Measurements from ENCODE around the gene GALC. TPM values are rescaled to one million over a fixed set of nuclear protein-coding genes. Genes with fewer than 3 reads are reported as not detected.

The GALC gene
- total RNA-seq = 29.4 TPM
- 13.6 TPM for polyA plus RNA-seq (ENCODE audit: insufficient read depth, low read depth, low replicate concordance)
- long read RNA-seq, donor 1, transcript GALC-201 (17 exons, 3,883 nt) = major isoform, 9 of 9 reads
- long read RNA-seq, donor 1, partial matches to known transcripts = 0 of 9 reads
- long read RNA-seq, donor 1, other reads (novel, unspliced or antisense) = 0 of 9 reads
- long read RNA-seq, donor 2, transcript GALC-201 (17 exons, 3,883 nt) = major isoform, 5 of 6 reads
- long read RNA-seq, donor 2, partial matches to known transcripts = 0 of 6 reads
- long read RNA-seq, donor 2, other reads (novel, unspliced or antisense) = 0 of 6 reads
- long read RNA-seq, donor 3, transcript GALC-201 (17 exons, 3,883 nt) = major isoform, 5 of 11 reads
- long read RNA-seq, donor 3, partial matches to known transcripts = 5 of 11 reads
- long read RNA-seq, donor 3, other reads (novel, unspliced or antisense) = 0 of 11 reads
- long read RNA-seq, donor 4, partial matches to known transcripts = 14 of 16 reads
- long read RNA-seq, donor 4, other reads (novel, unspliced or antisense) = 0 of 16 reads
- long read RNA-seq, donor 5, partial matches to known transcripts = 0 of 1 reads
- long read RNA-seq, donor 5, other reads (novel, unspliced or antisense) = 0 of 1 reads
- long read RNA-seq, donor 6, partial matches to known transcripts = 0 of 1 reads
- long read RNA-seq, donor 6, other reads (novel, unspliced or antisense) = 0 of 1 reads
- long read RNA-seq, donor 7, transcript GALC-201 (17 exons, 3,883 nt) = major isoform, 18 of 27 reads
- long read RNA-seq, donor 7, partial matches to known transcripts = 4 of 27 reads
- long read RNA-seq, donor 7, other reads (novel, unspliced or antisense) = 4 of 27 reads
- long read RNA-seq, donor 8, partial matches to known transcripts = 8 of 13 reads
- long read RNA-seq, donor 8, other reads (novel, unspliced or antisense) = 0 of 13 reads
- long read RNA-seq, donor 9, partial matches to known transcripts = 0 of 4 reads
- long read RNA-seq, donor 9, other reads (novel, unspliced or antisense) = 0 of 4 reads
- long read RNA-seq, donor 10, partial matches to known transcripts = 0 of 2 reads
- long read RNA-seq, donor 10, other reads (novel, unspliced or antisense) = 0 of 2 reads

DNA sequence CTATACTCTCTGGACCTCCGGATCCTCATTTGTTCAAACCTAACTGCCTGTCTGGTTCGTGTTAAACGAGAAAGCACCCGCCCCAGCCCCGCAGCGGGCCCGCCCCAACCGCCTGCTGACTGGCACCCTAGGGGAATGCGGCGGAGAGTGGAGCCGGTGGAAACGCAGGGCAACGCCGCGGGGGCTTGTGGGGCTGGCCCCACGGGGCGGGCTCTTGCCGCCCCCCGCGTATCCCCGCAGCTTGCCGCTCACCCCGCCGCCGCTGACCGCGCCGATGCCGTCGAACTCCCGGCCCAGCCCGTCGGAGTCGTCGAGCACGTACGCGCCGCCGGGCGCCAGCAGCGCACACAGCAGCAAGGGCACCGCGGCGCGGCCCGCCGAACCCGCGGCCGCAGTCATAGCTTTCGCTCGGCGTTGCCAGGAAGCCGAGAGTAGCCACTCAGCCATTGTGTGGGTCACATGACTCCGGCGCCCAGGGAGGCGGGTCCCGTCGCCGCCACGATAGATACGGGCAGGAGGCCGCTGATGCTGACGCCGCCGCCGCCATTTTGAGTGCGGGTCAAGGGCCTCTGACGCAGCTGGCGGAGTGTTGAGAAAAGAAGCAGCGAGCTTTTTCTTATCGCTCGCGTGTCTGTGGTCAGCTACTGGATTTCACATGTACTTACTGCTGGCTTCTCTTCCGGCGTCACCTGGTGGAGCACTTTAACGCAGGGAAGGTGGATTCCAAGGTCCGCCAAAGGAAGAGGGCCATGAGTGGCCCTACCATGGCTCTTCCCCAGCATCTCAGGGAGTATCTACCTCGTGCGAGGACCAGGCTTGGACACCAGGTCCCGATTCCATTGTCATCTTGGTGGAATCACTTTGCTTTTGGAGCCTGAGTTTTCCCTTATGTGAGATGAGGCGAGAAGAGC is at the start of gene GALC:
TSS of gene GALC (minus strand) at position 465 of the 911 bp plus-strand sequence. CDS start at position 447, 18 bp downstream.
- no peaks in the 10 kb centered on the region for H3K36me3 ChIP-seq (ENCODE audit: control insufficient read depth in 2 of 3, insufficient read depth in 3 of 3, low read length in 3 of 3)
- H3K9ac ChIP-seq (ENCODE audit: low read length in 3 of 3) = peak within 1 kb of the TSS; percentile 30 to 95 (median 48)
- H3K27ac ChIP-seq (ENCODE audit: low read depth in 2 of 2, low read length in 2 of 2) = peak within 1 kb of the TSS; percentile 92 to 93
- FAIRE-seq (no peak), DNase-seq (peak; percentile 93 to 99 (median 94))
- peaks cover 0 to 5% (median 0%) of the 10 kb centered on the region in 3 donors for H3K4me1 ChIP-seq (ENCODE audit: control insufficient read depth in 2 of 3, insufficient read depth in 2 of 3, low read depth in 1 of 3, low read length in 3 of 3)
- H3K9me3 ChIP-seq (ENCODE audit: control insufficient read depth in 2 of 3, insufficient read depth in 1 of 3, low read length in 3 of 3) = no peaks in the 10 kb centered on the region
- H3K27me3 ChIP-seq (ENCODE audit: control insufficient read depth, insufficient read depth, low read length) = no peaks in the 10 kb centered on the region
- peak within 1 kb of the TSS; percentile 70 to 84 (median 78) for H3K4me3 ChIP-seq (ENCODE audit: low read length in 3 of 3)
- TF ChIP-seq, protein P1, sequence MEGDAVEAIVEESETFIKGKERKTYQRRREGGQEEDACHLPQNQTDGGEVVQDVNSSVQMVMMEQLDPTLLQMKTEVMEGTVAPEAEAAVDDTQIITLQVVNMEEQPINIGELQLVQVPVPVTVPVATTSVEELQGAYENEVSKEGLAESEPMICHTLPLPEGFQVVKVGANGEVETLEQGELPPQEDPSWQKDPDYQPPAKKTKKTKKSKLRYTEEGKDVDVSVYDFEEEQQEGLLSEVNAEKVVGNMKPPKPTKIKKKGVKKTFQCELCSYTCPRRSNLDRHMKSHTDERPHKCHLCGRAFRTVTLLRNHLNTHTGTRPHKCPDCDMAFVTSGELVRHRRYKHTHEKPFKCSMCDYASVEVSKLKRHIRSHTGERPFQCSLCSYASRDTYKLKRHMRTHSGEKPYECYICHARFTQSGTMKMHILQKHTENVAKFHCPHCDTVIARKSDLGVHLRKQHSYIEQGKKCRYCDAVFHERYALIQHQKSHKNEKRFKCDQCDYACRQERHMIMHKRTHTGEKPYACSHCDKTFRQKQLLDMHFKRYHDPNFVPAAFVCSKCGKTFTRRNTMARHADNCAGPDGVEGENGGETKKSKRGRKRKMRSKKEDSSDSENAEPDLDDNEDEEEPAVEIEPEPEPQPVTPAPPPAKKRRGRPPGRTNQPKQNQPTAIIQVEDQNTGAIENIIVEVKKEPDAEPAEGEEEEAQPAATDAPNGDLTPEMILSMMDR (IDR thresholded peaks at IDR 0.05; ENCODE audit: borderline replicate concordance, extremely low read depth, insufficient read depth) = no peak
- intact Hi-C loops (cut with DNase I) = no loop called here

- TF ChIP-seq, protein P1 (IDR thresholded peaks at IDR 0.05; ENCODE audit: borderline replicate concordance, extremely low read depth, insufficient read depth) = no peak
- Histone ChIP-seq H3K9ac (ENCODE audit: low read length in 3 of 3) (no peak overlapping the region), H3K4me3 (ENCODE audit: low read length in 3 of 3) (no peak overlapping the region), H3K27me3 (ENCODE audit: control insufficient read depth, insufficient read depth, low read length) (no peaks in the 10 kb centered on the region), H3K9me3 (ENCODE audit: control insufficient read depth in 2 of 3, insufficient read depth in 1 of 3, low read length in 3 of 3) (no peaks in the 10 kb centered on the region), H3K27ac (ENCODE audit: low read depth in 2 of 2, low read length in 2 of 2) (no peak overlapping the region), H3K36me3 (ENCODE audit: control insufficient read depth in 2 of 3, insufficient read depth in 3 of 3, low read length in 3 of 3) (no peaks in the 10 kb centered on the region), H3K4me1 (ENCODE audit: control insufficient read depth in 2 of 3, insufficient read depth in 2 of 3, low read depth in 1 of 3, low read length in 3 of 3) (no peaks in the 10 kb centered on the region)
- no peak for FAIRE-seq
- DNase-seq = no peak
- intact Hi-C loops (cut with DNase I) = no loop called here
Observed at GRCh38 chr14:88040146-88040545, 47.2 kb upstream of the GALC start.

- intact Hi-C loops (cut with DNase I) = no loop called here
- no peaks in the 10 kb centered on the region for H3K9me3 ChIP-seq (ENCODE audit: control insufficient read depth in 2 of 3, insufficient read depth in 1 of 3, low read length in 3 of 3)
- FAIRE-seq = no peak
Observed at GRCh38 chr14:88039197-88039596, 46.2 kb upstream of the GALC start.

More at GRCh38 chr14:88039197-88039596, 46.2 kb upstream of the GALC start:
- no peaks in the 10 kb centered on the region for H3K27me3 ChIP-seq (ENCODE audit: control insufficient read depth, insufficient read depth, low read length)
- H3K36me3 ChIP-seq (ENCODE audit: control insufficient read depth in 2 of 3, insufficient read depth in 3 of 3, low read length in 3 of 3) = no peaks in the 10 kb centered on the region
- DNase-seq = no peak
- no peak overlapping the region for H3K4me3 ChIP-seq (ENCODE audit: low read length in 3 of 3)
- no peak overlapping the region for H3K9ac ChIP-seq (ENCODE audit: low read length in 3 of 3)
- TF ChIP-seq, protein P1 (IDR thresholded peaks at IDR 0.05; ENCODE audit: borderline replicate concordance, extremely low read depth, insufficient read depth) = no peak
- H3K27ac ChIP-seq (ENCODE audit: low read depth in 2 of 2, low read length in 2 of 2) = no peak overlapping the region
- no peaks in the 10 kb centered on the region for H3K4me1 ChIP-seq (ENCODE audit: control insufficient read depth in 2 of 3, insufficient read depth in 2 of 3, low read depth in 1 of 3, low read length in 3 of 3)

Measured in kidney (tissue), 22 donors.